ENCODE results near the gene GALP.
"Not testable (repeated sequence)": the region's sequence is repeated elsewhere in the genome, so short reads cannot be mapped to it uniquely, and the experiment has no call there.

DNA sequence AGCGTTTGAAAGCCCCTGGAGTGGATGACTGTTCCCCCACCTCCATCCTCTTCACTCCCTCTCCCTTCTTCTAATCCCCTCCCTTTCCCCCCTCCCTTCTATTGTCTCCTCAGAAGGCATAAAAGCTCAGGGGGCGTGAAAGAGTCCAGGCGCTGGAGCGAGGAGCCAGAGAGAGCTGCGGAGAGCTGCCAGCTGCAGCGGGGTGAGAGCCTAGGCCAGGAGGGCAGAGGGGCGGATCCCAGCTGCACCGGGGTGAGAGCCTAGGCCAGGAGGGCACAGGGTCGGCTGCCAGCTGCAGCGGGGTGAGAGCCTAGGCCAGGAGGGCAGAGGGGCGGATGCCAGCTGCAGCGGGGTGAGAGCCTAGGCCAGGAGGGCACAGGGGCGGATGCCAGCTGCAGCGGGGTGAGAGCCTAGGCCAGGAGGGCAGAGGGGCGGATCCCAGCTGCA is at the start of gene GALP:
- TF ChIP-seq, protein P1, sequence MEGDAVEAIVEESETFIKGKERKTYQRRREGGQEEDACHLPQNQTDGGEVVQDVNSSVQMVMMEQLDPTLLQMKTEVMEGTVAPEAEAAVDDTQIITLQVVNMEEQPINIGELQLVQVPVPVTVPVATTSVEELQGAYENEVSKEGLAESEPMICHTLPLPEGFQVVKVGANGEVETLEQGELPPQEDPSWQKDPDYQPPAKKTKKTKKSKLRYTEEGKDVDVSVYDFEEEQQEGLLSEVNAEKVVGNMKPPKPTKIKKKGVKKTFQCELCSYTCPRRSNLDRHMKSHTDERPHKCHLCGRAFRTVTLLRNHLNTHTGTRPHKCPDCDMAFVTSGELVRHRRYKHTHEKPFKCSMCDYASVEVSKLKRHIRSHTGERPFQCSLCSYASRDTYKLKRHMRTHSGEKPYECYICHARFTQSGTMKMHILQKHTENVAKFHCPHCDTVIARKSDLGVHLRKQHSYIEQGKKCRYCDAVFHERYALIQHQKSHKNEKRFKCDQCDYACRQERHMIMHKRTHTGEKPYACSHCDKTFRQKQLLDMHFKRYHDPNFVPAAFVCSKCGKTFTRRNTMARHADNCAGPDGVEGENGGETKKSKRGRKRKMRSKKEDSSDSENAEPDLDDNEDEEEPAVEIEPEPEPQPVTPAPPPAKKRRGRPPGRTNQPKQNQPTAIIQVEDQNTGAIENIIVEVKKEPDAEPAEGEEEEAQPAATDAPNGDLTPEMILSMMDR (IDR thresholded peaks at IDR 0.05): not testable (repeated sequence)
- not testable (repeated sequence) for TF ChIP-seq EZH2 (IDR thresholded peaks at IDR 0.05; ENCODE audit: borderline replicate concordance, insufficient read depth, low read depth, low read length, poor library complexity, severe bottlenecking)
